COLO668 (cell line): ENCODE results near the gene CYP2D6.
A peak's percentile ranks its signal among the peaks of the same experiment; 100 is the strongest.
"Not testable (repeated sequence)": the region's sequence is repeated elsewhere in the genome, so short reads cannot be mapped to it uniquely, and the experiment has no call there.

Source experiments
- DNase-seq: peaks from one replicate; lab custom pipeline; 2025; ENCODE audit not compliant: unreplicated experiment; lab: John Stamatoyannopoulos, UW

Gene CYP2D6

DNA sequence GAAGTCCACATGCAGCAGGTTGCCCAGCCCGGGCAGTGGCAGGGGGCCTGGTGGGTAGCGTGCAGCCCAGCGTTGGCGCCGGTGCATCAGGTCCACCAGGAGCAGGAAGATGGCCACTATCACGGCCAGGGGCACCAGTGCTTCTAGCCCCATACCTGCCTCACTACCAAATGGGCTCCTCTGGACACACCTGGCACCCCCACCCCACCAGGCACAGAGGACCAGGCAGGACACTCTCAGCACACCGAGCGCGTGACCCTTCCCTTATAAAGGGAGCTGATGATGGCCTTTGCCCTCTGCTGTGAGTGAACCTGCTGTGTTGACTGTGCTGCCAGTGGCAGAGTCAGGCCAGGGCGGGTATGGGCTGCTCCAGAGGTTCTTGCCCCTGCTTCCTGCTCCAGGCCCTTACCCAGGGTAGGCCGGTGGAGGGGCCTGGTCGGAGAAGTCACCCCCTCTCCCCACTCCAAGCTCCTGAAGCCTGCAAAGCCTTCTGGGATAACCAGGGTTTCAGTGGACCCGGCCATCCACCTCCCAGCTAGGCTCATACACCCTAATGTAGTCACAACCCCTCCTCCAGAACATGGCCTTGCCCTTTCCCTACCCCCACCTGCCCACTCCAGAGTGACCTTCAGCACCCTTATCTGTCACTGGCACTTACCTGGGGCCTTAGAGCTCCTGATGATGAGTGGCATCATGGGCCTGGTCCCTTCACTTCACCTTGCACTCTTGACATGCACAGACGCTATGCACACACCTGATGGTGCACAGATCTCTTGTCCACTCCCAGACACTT lies at the start of gene CYP2D6:
TSS of gene CYP2D6 (minus strand) at position 172 of the 793 bp plus-strand sequence. CDS start at position 153, 19 bp downstream.
- not testable (repeated sequence) for DNase-seq

DNA sequence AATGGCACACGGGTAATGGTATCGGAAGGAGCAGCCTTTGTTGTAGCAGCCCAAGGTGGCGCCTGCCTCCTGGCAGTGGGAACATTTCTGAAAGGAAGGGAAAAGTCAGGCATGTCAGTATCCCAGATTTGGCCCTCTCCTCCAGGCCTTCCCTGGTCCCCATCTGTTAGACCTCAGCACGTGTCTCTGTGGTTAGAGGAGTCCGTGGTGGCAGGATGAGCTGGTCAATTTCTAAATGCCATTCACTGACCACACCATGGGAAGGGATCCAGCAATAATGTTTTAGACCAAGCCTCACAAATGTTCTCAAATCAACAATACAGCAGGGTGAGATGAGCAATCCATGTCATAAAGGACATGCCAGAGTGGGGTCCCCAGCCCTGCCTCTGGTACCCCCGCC lies 49.0 kb upstream of the CYP2D6 start:
- no peak for DNase-seq

DNA sequence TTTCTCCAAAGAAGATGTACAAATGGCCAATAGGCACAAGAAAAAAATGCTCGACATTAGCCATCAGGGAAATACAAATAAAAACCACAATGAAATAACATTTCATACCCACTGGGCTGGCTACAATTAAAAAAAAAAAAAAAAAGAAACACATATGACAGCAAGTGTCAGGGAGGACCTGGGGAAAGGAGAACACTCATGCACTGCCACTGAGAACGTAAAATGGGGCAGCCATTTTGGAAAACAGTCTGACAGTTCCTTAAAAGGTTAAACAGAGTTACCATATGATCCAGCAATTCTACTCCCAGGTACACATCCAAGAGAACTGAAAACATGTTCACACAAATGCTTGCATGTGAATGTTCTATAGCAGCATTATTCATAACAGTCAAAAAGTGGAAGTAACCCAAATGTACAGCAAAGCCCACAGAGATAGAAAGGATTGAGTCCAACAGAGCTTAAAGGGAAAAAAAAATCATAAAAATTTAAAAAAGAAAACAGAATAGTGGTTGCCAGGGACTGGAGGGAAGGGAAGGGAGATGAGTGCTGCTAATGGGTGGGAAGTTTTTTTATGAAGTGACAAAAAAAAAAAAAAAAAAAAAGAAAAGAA lies 48.4 kb upstream of the CYP2D6 start:
- no peak for DNase-seq

DNA sequence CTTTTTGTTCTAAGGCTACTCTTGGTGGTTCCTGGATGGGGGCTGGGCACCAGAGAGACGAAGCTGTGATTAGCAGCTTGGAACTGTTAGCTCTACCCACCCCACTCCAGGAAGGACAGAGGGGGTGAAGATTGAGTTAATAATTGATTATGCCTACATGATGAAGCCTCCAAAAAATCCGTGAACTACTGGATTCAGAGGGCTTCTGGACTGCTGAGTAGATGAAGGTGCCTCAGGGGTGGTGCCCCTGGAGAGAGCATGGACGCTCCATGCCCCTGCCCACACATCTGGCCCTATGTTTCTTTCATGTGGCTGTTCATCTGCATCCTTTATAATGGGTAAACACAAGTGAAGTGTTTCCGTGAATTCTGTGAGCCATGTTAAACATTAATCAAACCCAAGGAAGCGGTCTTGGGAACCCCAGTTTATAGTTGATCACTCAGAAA lies 47.3 kb upstream of the CYP2D6 start:
- peak; percentile 41 for DNase-seq

DNA sequence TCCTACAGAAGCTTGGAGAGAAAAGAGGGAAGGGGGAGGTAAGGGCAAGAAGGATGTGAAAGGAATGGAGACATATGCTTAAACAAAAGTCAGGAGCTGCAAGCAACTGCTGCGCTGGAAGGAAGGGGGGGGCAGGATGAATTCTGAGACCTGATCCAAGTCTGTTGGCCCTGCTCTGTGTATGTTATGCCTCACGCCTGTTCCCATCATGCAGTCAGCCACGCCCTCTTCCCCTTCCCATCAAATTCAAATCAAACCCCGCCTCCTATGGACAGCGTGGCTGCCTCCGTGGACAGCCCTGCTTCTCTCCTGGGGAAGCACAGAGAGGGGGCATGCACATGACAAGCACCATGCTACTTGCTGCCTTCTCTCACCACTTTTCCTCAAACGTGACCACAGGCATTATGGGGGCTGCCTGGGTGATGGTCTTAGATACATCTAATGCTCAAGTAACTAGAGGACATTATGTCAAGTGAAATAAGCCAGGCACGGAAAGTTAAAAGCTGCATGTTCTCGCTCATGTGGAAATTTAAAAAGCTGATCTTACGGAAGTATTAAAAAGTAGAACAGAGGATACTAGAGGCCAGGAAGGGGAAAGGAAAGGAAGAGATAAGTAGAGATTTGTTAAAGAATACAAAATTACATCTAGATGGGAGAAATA lies 45.8 kb upstream of the CYP2D6 start:
- DNase-seq: no peak

DNA sequence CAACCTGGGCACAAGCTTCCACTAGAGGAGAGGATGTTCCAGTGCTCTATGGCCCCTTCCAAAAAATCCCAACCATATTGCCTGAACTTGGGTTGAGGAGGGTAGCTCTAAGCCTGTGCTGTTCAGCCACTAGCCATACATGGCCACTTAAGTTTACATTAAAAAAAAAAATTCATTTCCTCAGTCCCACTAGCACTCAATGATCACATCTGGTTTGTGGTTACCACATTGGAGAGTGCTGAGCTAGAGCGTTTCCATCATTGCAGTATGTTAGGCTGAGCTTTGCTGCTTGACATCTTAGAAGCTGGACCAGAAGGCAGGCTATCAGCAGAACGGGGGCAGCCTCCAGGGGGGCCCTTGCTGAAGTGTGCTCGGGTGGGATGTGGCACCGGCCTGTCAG lies 43.5 kb upstream of the CYP2D6 start:
- DNase-seq: no peak

DNA sequence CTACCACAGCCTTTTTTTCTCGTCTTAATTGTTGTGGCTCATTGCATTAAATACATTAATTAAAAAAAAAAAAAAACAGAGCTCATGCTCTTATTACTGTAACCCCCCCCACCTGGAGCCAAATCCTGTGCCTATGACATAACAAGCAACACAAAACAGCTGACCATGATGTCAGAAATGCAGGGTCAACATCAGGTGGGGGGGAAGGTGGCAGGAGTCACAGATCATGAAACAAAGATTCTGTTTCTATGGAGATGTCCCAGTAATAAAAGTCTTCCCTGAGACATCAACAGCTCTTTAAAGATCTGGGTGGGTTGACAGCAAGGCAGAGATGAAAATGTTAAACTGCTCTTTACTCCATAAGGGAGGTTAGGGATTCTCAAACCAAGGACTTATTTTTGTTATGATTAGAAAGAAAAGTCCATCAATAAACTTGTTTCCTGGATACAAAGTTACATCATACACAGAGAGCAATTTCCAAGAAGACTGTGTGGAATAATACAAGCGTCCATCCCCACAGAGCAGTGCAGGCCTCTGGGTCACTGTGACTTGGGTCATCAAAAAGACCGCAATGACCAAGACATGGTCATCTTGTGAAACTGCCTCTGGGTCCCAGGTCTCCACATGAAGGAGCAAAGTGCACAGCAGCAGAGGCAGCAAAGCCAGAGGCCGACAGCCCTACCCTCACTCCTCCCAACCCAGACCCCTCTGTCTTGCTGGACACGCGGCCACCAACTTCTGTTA lies 42.7 kb upstream of the CYP2D6 start:
- no peak for DNase-seq

DNA sequence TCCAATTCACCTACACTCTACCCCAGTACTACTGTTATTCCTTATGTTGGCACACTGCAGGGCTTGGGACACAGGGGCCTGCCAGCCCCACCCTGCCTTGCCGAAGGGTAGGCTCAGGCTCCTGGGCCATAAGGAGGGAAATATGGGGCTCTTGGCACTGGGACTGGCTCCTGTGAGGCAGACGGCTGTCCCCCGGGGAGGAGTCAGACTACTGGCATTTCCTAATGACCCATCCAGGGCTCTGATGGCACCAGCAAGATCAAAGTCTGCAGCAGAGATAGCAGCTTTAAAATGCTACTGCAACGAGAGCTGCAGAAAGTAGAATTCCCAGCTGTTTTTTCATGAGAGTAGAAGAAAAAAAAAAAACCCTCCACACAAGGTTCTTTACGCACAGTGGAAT lies 42.2 kb upstream of the CYP2D6 start:
- no peak for DNase-seq

DNA sequence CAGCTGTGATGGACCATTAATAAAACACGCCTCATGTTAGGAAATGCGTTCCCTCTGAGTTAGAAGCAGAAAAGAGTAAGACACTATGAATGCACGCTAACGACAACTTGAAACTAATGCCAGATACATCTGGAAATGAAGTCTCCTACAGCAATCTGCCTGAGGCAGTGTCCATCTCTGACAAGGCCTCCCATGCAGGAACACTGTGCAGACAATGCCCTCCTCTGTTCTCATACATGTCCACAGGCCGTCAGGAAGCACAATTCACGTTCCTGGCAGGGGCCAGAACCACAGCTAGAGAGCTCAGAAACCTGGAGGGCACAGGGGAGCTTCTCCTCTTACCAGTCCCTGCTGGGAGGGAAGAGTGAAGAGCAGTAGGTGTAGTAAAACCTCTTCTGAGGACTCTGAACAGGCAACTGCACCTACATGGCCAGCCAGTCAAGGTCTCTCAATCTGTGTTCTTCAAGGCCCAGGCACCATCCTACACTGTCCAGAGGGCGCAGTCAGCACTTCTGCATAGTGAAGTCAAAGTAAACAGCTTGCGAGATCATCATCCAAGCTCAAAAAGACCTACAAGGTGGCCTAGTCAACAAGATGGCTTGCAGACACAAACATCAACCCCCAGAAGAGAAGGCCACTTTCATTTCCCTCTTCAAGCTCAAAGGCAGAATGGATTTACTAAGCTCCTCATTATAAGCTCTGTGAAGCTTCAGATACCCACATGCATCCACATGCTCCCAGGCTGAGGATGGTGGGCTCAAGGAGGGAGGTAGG lies 41.5 kb upstream of the CYP2D6 start:
- no peak for DNase-seq

DNA sequence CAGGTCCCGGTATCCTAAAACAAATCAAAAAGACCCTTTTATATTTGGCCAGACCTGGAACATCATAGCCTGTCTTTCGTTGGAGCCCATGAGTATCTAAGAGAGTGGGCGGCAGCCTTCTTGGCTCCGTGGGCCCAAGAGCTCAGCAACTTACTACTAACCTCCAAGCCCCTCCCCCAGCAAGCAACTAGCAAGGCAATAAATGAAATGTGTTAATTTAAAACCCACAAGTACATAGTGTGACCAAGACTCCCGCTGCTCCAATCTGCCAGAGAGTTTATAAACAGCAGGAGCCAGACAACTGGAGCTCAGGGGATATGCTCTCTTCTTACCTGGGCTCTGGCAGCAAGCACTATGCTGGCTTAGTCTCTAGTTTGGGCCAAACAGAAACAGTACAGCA lies 40.8 kb upstream of the CYP2D6 start:
- no peak for DNase-seq

DNA sequence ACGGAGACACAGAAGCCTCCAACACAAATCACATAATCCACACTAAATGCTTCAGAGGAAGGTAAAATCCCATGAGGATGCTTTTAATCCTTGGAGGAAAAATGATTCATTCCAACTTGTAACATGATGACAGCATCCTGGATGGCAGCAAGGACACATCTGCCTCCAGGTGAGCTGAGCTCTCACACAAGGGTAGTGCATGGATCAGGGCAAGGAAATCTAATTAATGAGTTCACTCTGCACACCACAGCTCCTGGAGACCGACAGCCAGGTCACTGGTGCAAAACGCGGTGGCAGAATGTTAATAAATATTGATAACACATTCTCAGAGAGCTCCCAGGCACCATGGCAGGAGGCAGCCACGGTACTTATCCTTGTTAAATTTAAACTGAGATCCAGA lies 40.3 kb upstream of the CYP2D6 start:
- no peak for DNase-seq

DNA sequence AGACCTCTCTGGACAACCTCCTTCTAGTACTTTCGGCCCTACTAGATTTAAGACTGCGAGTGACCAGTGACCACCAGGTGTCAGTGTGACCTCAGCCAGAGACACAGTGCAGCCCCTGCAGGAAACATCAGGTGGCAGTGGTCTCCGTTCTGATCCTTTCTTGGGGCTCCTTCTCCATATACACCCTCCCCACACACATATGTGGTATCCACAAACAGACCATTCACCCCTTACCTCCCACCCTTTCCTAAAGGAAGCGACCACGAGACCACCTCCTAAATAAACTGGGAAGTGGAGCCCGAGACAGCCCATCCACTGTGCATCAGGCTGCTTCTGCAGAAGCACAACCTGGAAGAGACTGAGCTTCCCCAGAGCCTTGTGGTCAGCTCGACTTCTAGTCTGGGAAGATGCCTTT lies 38.5 kb upstream of the CYP2D6 start:
- peak; percentile 69 for DNase-seq

DNA sequence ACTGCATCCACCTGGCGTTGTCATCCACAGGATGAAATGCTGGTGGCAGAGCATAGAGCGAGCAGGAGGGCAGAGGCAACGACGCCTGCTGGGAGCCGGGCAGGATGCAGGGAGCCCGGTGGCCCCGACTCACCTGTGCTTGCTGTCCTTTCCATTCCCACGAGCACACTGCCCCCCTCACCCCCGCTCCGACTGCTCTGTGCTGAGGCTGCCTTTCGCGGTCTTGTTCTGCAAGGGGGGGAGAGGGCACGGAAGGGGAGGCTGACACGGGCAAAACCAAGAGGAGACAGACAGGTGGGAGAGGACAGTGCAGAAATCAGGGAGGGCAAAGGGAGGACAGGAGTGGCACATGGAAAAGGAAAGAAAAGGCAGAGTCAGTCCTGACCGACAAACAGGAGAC lies 37.9 kb upstream of the CYP2D6 start:
- DNase-seq: no peak

DNA sequence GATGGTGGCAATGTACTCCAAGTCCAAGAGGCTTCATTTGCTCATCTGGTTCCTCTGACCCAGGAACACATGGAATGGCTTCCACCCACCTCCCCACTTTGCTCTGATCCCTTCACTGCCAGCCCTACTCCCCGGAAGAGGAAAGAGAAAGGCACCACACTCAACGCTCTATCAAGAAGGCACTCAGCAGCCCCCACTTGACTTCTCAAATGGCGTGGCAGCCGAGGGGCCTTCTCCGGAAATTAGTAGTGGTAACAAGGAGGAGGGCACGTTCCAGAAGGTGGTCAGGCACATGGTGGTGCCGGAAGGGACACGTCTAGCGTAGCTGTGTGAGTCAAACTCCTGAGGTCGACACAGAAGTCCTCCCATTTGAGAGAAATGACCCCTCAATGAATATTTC lies 36.5 kb upstream of the CYP2D6 start:
- no peak for DNase-seq

DNA sequence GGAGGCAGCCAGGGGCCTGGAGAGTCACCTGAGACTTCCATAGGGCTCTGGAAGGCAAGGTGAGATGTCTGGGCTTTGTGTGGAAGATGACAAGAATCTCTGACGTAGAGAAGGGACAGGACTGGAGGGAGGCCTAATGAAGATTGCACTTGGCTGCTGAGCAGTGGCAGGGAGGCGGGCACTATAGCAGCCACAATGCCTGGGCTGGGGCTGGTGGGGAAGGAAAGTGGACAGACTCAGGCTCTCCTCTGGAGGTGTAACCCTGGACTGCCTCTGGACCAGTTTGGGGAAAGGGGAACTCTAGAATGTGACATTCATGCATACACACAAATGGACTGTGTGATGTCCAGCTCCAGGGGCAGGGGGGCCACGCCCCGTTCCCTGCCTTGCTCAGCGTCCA lies 34.3 kb upstream of the CYP2D6 start:
- no peak for DNase-seq

DNA sequence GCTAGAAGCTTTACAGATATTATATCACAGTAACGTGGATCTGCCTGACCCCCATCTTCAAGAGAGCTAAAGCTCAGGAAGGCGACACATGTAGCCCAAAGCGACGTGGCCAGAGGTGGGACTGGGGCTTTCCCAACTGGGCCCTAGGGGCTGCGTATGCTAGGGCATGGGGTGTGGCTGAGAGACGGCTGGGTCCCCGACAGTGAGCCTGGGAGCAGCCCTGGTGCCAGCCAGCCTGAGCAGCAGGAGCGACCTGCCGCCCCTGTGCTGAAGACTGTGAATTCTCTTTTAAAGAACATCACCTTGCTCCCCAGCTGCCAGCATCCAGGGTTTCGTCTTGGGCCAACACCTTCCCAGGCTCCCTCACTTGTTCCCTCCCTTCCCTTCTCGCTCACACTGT lies 32.9 kb upstream of the CYP2D6 start:
- no peak for DNase-seq

DNA sequence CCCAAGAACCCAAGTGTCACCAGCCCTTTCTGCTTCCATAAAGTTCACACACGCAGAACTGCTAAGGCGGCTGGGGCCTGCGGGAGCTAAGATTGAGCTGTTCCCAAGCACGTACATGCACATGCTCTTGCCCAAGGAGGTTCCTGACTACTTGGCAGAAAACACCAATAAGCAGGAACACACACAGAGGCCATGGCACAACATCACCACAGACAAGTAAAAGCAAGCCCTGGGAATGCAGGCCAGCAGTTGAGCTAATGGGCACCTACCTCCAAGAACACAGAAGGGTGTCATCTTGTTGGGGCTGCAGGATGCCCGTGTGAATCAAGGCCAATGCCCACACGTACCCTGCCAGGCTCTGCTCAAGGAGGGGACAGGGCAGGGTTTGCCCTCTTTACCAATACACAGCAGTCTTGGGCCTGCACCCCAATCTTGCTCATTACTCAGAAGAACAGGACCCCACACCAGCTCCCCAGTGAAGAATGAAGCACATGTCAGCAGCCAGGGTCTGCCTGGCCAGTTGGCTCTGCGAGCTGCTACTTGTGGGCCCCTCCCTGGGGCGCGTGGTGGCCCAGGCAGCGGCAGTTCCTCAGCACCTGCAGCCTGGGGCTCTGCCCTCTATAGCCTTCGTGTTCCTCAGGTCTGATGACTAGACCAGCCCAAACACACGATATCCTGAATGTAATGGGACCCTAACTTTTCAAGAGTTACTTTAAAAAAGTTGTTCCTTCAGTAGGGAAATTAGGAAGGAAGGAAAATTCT lies 32.3 kb upstream of the CYP2D6 start:
- DNase-seq: no peak

DNA sequence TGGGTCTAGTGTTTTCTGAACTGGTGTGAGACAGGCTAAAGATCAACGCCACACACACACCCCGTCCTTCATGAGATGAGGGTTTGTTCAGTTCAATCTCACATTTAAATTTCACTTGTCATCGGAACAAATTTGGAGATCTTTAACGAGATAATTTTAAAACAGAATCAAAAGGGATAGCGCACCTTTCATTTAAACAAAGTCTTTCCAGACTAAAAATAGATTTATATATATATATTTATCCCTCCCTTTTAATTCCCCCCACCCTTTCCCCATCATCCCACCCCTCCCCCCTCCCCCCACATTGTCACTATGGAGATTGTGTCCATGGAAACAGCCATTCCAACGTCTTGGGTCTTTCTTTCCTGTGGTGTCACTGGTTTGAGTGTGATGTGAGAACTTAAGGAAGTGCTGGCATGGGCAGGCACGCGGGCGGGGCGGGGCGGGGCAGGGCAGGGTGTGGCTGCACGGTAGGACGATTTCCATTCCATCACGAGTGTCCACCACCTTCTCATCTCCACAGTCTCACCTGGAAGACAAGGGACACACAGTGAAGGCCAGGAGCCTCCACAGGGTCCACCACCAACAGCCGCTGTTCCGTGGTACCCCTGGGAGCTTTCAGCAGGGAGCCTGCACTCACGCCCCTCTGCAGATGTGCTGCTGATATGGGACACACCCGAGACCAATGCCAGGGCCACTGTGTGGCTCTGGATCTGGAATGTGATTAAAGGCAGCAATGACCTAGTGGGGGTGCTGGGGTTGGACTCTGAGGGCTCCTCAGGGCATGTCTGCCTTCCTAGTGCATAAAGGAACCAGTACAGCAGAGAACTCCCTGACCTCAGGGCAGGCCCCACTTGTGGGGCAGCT lies 30.5 kb upstream of the CYP2D6 start:
- DNase-seq: no peak

DNA sequence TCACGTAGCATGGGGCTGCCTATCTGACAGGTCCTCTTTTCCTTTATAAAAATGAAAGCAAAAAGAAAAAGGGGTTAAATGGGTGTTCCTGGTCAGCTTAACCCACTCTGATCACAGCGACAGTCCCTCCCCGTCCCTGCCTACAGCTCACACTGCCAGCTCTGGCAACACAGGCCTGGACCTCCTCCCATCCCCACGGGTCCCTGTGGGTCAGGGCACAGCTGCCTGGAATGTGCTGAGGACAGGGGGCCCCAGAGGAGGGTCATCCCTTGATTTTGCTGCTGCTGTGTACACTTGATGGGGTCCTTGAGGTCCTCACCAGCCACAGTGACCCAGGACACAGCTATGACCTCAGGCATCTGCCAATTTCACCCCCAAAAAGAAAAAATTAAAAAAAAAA lies 29.6 kb upstream of the CYP2D6 start:
- no peak for DNase-seq
